CD4-positive, alpha-beta memory T cell (primary cell): Measurements from ENCODE around the gene MXD1. TPM values are rescaled to one million over a fixed set of nuclear protein-coding genes. Genes with fewer than 3 reads are reported as not detected.

Experiments
- CTCF ChIA-PET: fragments of 350-600 bp; sonication (Branson Sonifier 250); formaldehyde crosslinking; loops from one replicate; lab custom pipeline; 2021; ENCODE audit warnings: inconsistent platforms; ENCODE audit not compliant: partially characterized antibody; lab: Charles Lee
- POLR2A ChIA-PET: fragments of 350-600 bp; sonication (Branson Sonifier 250); formaldehyde crosslinking; loops from one replicate; lab custom pipeline; 2021; ENCODE audit not compliant: partially characterized antibody; lab: Charles Lee
- DNase-seq, 5 donors: peaks; one replicate each; pipeline versions ENCODE4 v3.0.0 to v3.0.0-alpha.2; 2020 to 2022; ENCODE audit warnings: mixed read lengths in 1 of 5
- H3K27ac ChIP-seq: one replicate; pipeline ENCODE4 v1.7.0; 2013; ENCODE audit warnings: low read depth, low read length
- H3K27me3 ChIP-seq: 2 replicates; pipeline ENCODE4 v1.7.0; 2013; ENCODE audit warnings: mild to moderate bottlenecking, low read length, moderate library complexity; ENCODE audit not compliant: insufficient read depth
- H3K36me3 ChIP-seq: 2 replicates; pipeline ENCODE4 v1.7.0; 2013; ENCODE audit warnings: mild to moderate bottlenecking, low read length, moderate library complexity; ENCODE audit not compliant: insufficient read depth
- H3K4me1 ChIP-seq: 2 replicates; pipeline ENCODE4 v1.7.0; 2013; ENCODE audit warnings: mild to moderate bottlenecking, low read length, moderate library complexity; ENCODE audit not compliant: insufficient read depth
- H3K4me3 ChIP-seq, 2 donors: one replicate each; pipeline ENCODE4 v1.7.0; 2013; ENCODE audit warnings: low read length in 2 of 2, mild to moderate bottlenecking in 1 of 2
- H3K9me3 ChIP-seq, 2 donors: one replicate each; pipeline ENCODE4 v1.7.0; 2013; ENCODE audit warnings: low read length in 2 of 2, control low read depth in 1 of 2; ENCODE audit not compliant: control insufficient read depth in 1 of 2
- H3K27ac Mint-ChIP-seq, 7 donors: one replicate each; pipeline ENCODE4 v1.8.0; 2020 to 2021; ENCODE audit warnings: mixed read lengths in 7 of 7, mild to moderate bottlenecking in 6 of 7, inconsistent platforms in 3 of 7, moderate library complexity in 3 of 7
- H3K27me3 Mint-ChIP-seq, 2 donors: one replicate each; pipeline ENCODE4 v1.8.0; 2020 to 2021; ENCODE audit warnings: mixed read lengths in 2 of 2
- H3K36me3 Mint-ChIP-seq, 2 donors: one replicate each; pipeline ENCODE4 v1.8.0; 2020 to 2021; ENCODE audit warnings: mixed read lengths in 2 of 2, inconsistent platforms in 1 of 2, mild to moderate bottlenecking in 1 of 2
- H3K4me1 Mint-ChIP-seq, 4 donors: one replicate each; pipeline ENCODE4 v1.8.0; 2020 to 2021; ENCODE audit warnings: mixed read lengths in 4 of 4, mild to moderate bottlenecking in 1 of 4
- H3K4me3 Mint-ChIP-seq, 8 donors: one replicate each; pipeline ENCODE4 v1.8.0; 2020 to 2021; ENCODE audit warnings: mixed read lengths in 8 of 8, mild to moderate bottlenecking in 7 of 8, moderate library complexity in 6 of 8, inconsistent platforms in 3 of 8
- H3K9me3 Mint-ChIP-seq, 8 donors: one replicate each; pipeline ENCODE4 v1.8.0; 2020 to 2021; ENCODE audit warnings: mixed read lengths in 8 of 8, mild to moderate bottlenecking in 5 of 8, inconsistent platforms in 3 of 8, moderate library complexity in 1 of 8
- intact Hi-C: fragments of 100-400 bp; cut with micrococcal nuclease; formaldehyde crosslinking; loops from one replicate; pipeline ENCODE4 v1.15.1; 2023
- polyA plus RNA-seq, 2 donors: library from polyadenylated mRNA; unstranded; fragments of 300-500 nt; fragmentation: Illumina TruSeq; gene quantifications; one replicate each; pipeline ENCODE4 v1.2.3, GENCODE V29; 2021
- total RNA-seq, 2 experiments: library from RNA; stranded (reverse); gene quantifications; one replicate each; pipeline ENCODE4 v1.2.3, GENCODE V29; 2021

Gene MXD1
- total and polyA plus RNA-seq, 4 experiments from 2014 or later = 4.7 to 17.2 (median 12.4) TPM

- Mint-ChIP-seq H3K36me3 (peaks cover 29 to 53% of the 10 kb centered on the region in 2 donors), H3K9me3 (no peaks in the 10 kb centered on the region), H3K27me3 (no peaks in the 10 kb centered on the region), H3K27ac (peak overlapping the region; percentile 12 to 86 (median 69)), H3K4me1 (peaks cover 24 to 39% (median 29%) of the 10 kb centered on the region in 4 donors), H3K4me3 (peak overlapping the region in 4 of 8 donors; percentile 3 to 44 (median 26))
- intact Hi-C loops = no loop called here
- ChIA-PET CTCF (interaction anchor here (0.8 to 1.1 kb wide), 2 partner anchors 15 to 18 kb away, joined by 3 to 4 read pairs; partner anchors contain the start of gene MXD1), POLR2A (interaction anchor here (0.6 to 1.4 kb wide), 3 partner anchors 16 to 211 kb away, joined by 3 to 4 read pairs (median 3); no protein-coding TSS in a partner anchor)
- no peak overlapping the region for H3K4me3 ChIP-seq
- H3K27me3 ChIP-seq = no peaks in the 10 kb centered on the region
- H3K9me3 ChIP-seq = no peaks in the 10 kb centered on the region
- peaks cover 15% of the 10 kb centered on the region for H3K4me1 ChIP-seq
- no peak for DNase-seq
- H3K27ac ChIP-seq = no peak overlapping the region
- peaks cover 17% of the 10 kb centered on the region for H3K36me3 ChIP-seq
Measured at GRCh38 chr2:69931832-69932595, 17.1 kb downstream of the MXD1 start.

- intact Hi-C loops = no loop called here
- Mint-ChIP-seq H3K27me3 (no peaks in the 10 kb centered on the region), H3K4me1 (peaks cover 24 to 39% (median 28%) of the 10 kb centered on the region in 4 donors), H3K36me3 (peaks cover 31 to 56% of the 10 kb centered on the region in 2 donors), H3K9me3 (no peaks in the 10 kb centered on the region), H3K4me3 (no peak overlapping the region), H3K27ac (peak overlapping the region in 1 of 7 donors; percentile 74)
- Histone ChIP-seq H3K27ac (no peak overlapping the region), H3K4me1 (peaks cover 15% of the 10 kb centered on the region), H3K27me3 (no peaks in the 10 kb centered on the region), H3K9me3 (no peaks in the 10 kb centered on the region), H3K4me3 (no peak overlapping the region), H3K36me3 (peaks cover 20% of the 10 kb centered on the region)
- ChIA-PET CTCF (interaction anchor here (0.8 to 1.1 kb wide), 2 partner anchors 15 to 369 kb away, joined by 3 to 4 read pairs; partner anchors contain the start of gene FAM136A), POLR2A (interaction anchor here (0.6 to 1.9 kb wide), 3 partner anchors 12 to 211 kb away, joined by 3 to 6 read pairs (median 4); no protein-coding TSS in a partner anchor)
- no peak for DNase-seq
Measured at GRCh38 chr2:69932596-69932922, 17.6 kb downstream of the MXD1 start.

- no peak overlapping the region for H3K27ac ChIP-seq
- POLR2A ChIA-PET = interaction anchor here (0.9 to 1.9 kb wide), 3 partner anchors 13 to 192 kb away, joined by 3 to 6 read pairs (median 6); no protein-coding TSS in a partner anchor
- H3K4me1 Mint-ChIP-seq = peaks cover 24 to 39% (median 27%) of the 10 kb centered on the region in 4 donors
Measured at GRCh38 chr2:69933254-69933828, 18.4 kb downstream of the MXD1 start.

GRCh38 chr2:69933839-69934613 lies 19.1 kb downstream of the MXD1 start:
- no peaks in the 10 kb centered on the region for H3K27me3 Mint-ChIP-seq
- H3K36me3 Mint-ChIP-seq = peaks cover 40 to 65% of the 10 kb centered on the region in 2 donors
- Histone ChIP-seq H3K27me3 (no peaks in the 10 kb centered on the region), H3K4me3 (no peak overlapping the region), H3K4me1 (peaks cover 15% of the 10 kb centered on the region), H3K36me3 (peaks cover 32% of the 10 kb centered on the region), H3K27ac (no peak overlapping the region), H3K9me3 (no peaks in the 10 kb centered on the region)
- H3K27ac Mint-ChIP-seq = peak overlapping the region in 6 of 7 donors; percentile 5 to 56 (median 24)
- H3K9me3 Mint-ChIP-seq = no peaks in the 10 kb centered on the region
- peaks cover 24 to 39% (median 27%) of the 10 kb centered on the region in 4 donors for H3K4me1 Mint-ChIP-seq
- no peak overlapping the region for H3K4me3 Mint-ChIP-seq
- ChIA-PET CTCF (interaction anchor here (1.1 kb wide), 1 partner anchor 20 kb away, joined by 3 read pairs; no protein-coding TSS in a partner anchor), POLR2A (interaction anchor here (0.9 to 1.9 kb wide), 4 partner anchors 12 to 191 kb away, joined by 3 to 6 read pairs (median 4); partner anchors contain the start of gene MXD1)
- DNase-seq = no peak
- intact Hi-C loops = no loop called here

More at GRCh38 chr2:69933254-69933828, 18.4 kb downstream of the MXD1 start:
- peak overlapping the region in 5 of 7 donors; percentile 38 to 81 (median 65) for H3K27ac Mint-ChIP-seq
- H3K4me3 Mint-ChIP-seq = no peak overlapping the region
- peaks cover 33 to 61% of the 10 kb centered on the region in 2 donors for H3K36me3 Mint-ChIP-seq
- H3K9me3 ChIP-seq = no peaks in the 10 kb centered on the region
- intact Hi-C loops = no loop called here
- H3K36me3 ChIP-seq = peaks cover 26% of the 10 kb centered on the region
- peaks cover 15% of the 10 kb centered on the region for H3K4me1 ChIP-seq
- H3K27me3 Mint-ChIP-seq = no peaks in the 10 kb centered on the region
- no peak overlapping the region for H3K4me3 ChIP-seq
- H3K9me3 Mint-ChIP-seq = no peaks in the 10 kb centered on the region
- no peak for DNase-seq
- CTCF ChIA-PET = interaction anchor here (0.8 to 1.1 kb wide), 2 partner anchors 20 to 368 kb away, joined by 3 read pairs; partner anchors contain the start of gene FAM136A
- no peaks in the 10 kb centered on the region for H3K27me3 ChIP-seq

- Mint-ChIP-seq H3K27me3 (no peaks in the 10 kb centered on the region), H3K36me3 (peaks cover 44 to 66% of the 10 kb centered on the region in 2 donors), H3K9me3 (no peaks in the 10 kb centered on the region), H3K27ac (peak overlapping the region in 5 of 7 donors; percentile 5 to 56 (median 24)), H3K4me1 (peaks cover 21 to 39% (median 25%) of the 10 kb centered on the region in 4 donors), H3K4me3 (no peak overlapping the region)
- H3K27ac ChIP-seq = no peak overlapping the region
- H3K36me3 ChIP-seq = peaks cover 33% of the 10 kb centered on the region
- H3K4me3 ChIP-seq = no peak overlapping the region
- H3K4me1 ChIP-seq = peaks cover 15% of the 10 kb centered on the region
- no peaks in the 10 kb centered on the region for H3K9me3 ChIP-seq
- intact Hi-C loops = no loop called here
- CTCF ChIA-PET = interaction anchor here (1.1 kb wide), 1 partner anchor 21 kb away, joined by 3 read pairs; no protein-coding TSS in a partner anchor
- POLR2A ChIA-PET = interaction anchor here (1.0 to 1.9 kb wide), 4 partner anchors 12 to 208 kb away, joined by 3 to 6 read pairs (median 5); partner anchors contain the start of gene MXD1
- no peaks in the 10 kb centered on the region for H3K27me3 ChIP-seq
- no peak for DNase-seq
Measured at GRCh38 chr2:69934614-69934908, 19.7 kb downstream of the MXD1 start.

- ChIA-PET CTCF (no interaction called here), POLR2A (interaction anchor here (1.0 to 1.4 kb wide), 2 partner anchors 20 to 208 kb away, joined by 3 to 4 read pairs; partner anchors contain the start of gene MXD1)
- H3K4me1 Mint-ChIP-seq = peaks cover 21 to 36% (median 24%) of the 10 kb centered on the region in 4 donors
- no peak overlapping the region for H3K27ac ChIP-seq
- intact Hi-C loops = no loop called here
- H3K4me3 Mint-ChIP-seq = no peak overlapping the region
- no peaks in the 10 kb centered on the region for H3K27me3 Mint-ChIP-seq
- DNase-seq = no peak
- peaks cover 15% of the 10 kb centered on the region for H3K4me1 ChIP-seq
- H3K36me3 Mint-ChIP-seq = peaks cover 44 to 66% of the 10 kb centered on the region in 2 donors
- H3K9me3 ChIP-seq = no peaks in the 10 kb centered on the region
- H3K27me3 ChIP-seq = no peaks in the 10 kb centered on the region
- no peak overlapping the region for H3K4me3 ChIP-seq
- no peak overlapping the region for H3K27ac Mint-ChIP-seq
- no peaks in the 10 kb centered on the region for H3K9me3 Mint-ChIP-seq
- peaks cover 33% of the 10 kb centered on the region for H3K36me3 ChIP-seq
Measured at GRCh38 chr2:69935011-69935410, 20.1 kb downstream of the MXD1 start.
